K562 (cell line): Measurements from ENCODE around the gene COG4. TPM values are rescaled to one million over a fixed set of nuclear protein-coding genes. Genes with fewer than 3 reads are reported as not detected.

Experiments
- AFF1 ChIP-seq, 2 experiments: fragments of 450-650 bp; IDR thresholded peaks; 2 replicates each; pipeline ENCODE4 v1.6.1; 2018; ENCODE audit warnings: mild to moderate bottlenecking in 2 of 2, low read depth in 1 of 2; ENCODE audit not compliant: partially characterized antibody in 2 of 2
- AFF4 ChIP-seq: sonication (generic); formaldehyde crosslinking; IDR thresholded peaks from 2 replicates; pipeline ENCODE4 v1.8.0; 2023; ENCODE audit warnings: mild to moderate bottlenecking, missing genetic modification reagents
- ASH1L ChIP-seq: fragments of 450-650 bp; IDR thresholded peaks from 2 replicates; pipeline ENCODE4 v1.6.1; 2018; ENCODE audit warnings: borderline replicate concordance, mild to moderate bottlenecking, low read depth; ENCODE audit not compliant: partially characterized antibody
- EHMT2 ChIP-seq: fragments of 450-650 bp; IDR thresholded peaks from 2 replicates; pipeline ENCODE4 v1.6.1; 2018; ENCODE audit warnings: antibody characterized with exemption
- KLF13 ChIP-seq: fragments of 450-650 bp; IDR thresholded peaks from 2 replicates; pipeline ENCODE4 v1.6.1; 2016; ENCODE audit warnings: missing genetic modification characterization, low read depth, mild to moderate bottlenecking, missing compliant biosample characterization, moderate library complexity, borderline replicate concordance
- MCM5 ChIP-seq: fragments of 450-650 bp; IDR thresholded peaks from 2 replicates; pipeline ENCODE4 v1.6.1; 2016; ENCODE audit warnings: low read depth
- MLX ChIP-seq, 2 experiments: fragments of 450-650 bp in 1 of 2; sonication (generic) in 1 of 2; formaldehyde crosslinking; conservative IDR thresholded peaks; 2 replicates each; pipeline versions ENCODE4 v1.4.0 to v1.8.1; 2020 to 2022; ENCODE audit warnings: mild to moderate bottlenecking in 1 of 2, missing genetic modification reagents in 1 of 2
- MTA1 ChIP-seq: fragments of 450-650 bp; IDR thresholded peaks from 2 replicates; pipeline ENCODE4 v1.6.1; 2017; ENCODE audit warnings: borderline replicate concordance
- NONO ChIP-seq, 2 experiments: fragments of 200-400 bp in 1 of 2; fragments of 450-650 bp in 1 of 2; formaldehyde crosslinking in 1 of 2; IDR thresholded peaks; 2 replicates each; pipeline ENCODE4 v1.6.1; 2017; ENCODE audit warnings: low read depth in 2 of 2, mild to moderate bottlenecking in 2 of 2, moderate library complexity in 2 of 2, low read length in 1 of 2
- PPARD ChIP-seq: fragments of 250-450 bp; sonication (Bioruptor Pico); IDR thresholded peaks from 2 replicates; pipeline ENCODE4 v1.8.0; 2022; ENCODE audit warnings: inconsistent platforms, mild to moderate bottlenecking, moderate library complexity
- PURB ChIP-seq: sonication (generic); formaldehyde crosslinking; IDR thresholded peaks from 2 replicates; pipeline ENCODE4 v1.9.0; 2021; ENCODE audit warnings: low read depth, mild to moderate bottlenecking, missing genetic modification reagents
- ZNF175 ChIP-seq: fragments of 200-800 bp; sonication (Bioruptor generic); IDR thresholded peaks from 2 replicates; pipeline ENCODE4 v1.6.1; 2016; ENCODE audit warnings: low read depth, mild to moderate bottlenecking, missing genetic modification characterization, missing compliant biosample characterization
- polyA plus RNA-seq, 8 experiments: library from polyadenylated mRNA; depleted of rRNA in 4 of 8; stranded (reverse) in 5 of 8; unstranded in 3 of 8; fragments of >200 nt; fragmentation: Nextera tagmentation in 2 of 8; fragmentation: Illumina TruSeq in 1 of 8; extraction: Ambion mirVana in 2 of 8; extraction: Trizol in 1 of 8; gene quantifications; 2 replicates each; pipeline versions ENCODE4 v1.2.1 to v1.2.3, GENCODE V29; 2011 to 2014; ENCODE audit warnings: inconsistent platforms in 1 of 8, missing spikeins in 1 of 8
- total RNA-seq, 7 experiments: library from RNA; depleted of rRNA in 6 of 7; stranded (reverse); fragments of >200 nt in 6 of 7; fragmentation: Illumina TruSeq in 2 of 7; extraction: Trizol in 2 of 7; gene quantifications; 2 replicates each; pipeline versions ENCODE4 v1.2.1 to v1.2.3, GENCODE V29; 2011 to 2021; ENCODE audit warnings: low replicate concordance in 1 of 7
- TF ChIP-seq, protein P1 (sequence below): fragments of 200-800 bp; sonication (Bioruptor generic); IDR thresholded peaks from 2 replicates; pipeline ENCODE4 v1.6.1; 2017; ENCODE audit warnings: missing genetic modification characterization, missing compliant biosample characterization

COG4 gene
- total and polyA plus RNA-seq, 9 of the 15 experiments (the other 6 are each of a cell fraction or from before 2014, with no cell fraction given): 13.7 to 73.9 (median 44.2) TPM

- TF ChIP-seq ASH1L (no peak), PPARD (CRISPR knock-in tag) (no peak), KLF13 (tag) (no peak), MTA1 (no peak), MLX (CRISPR knock-in tag; conservative IDR thresholded peaks at IDR 0.05) (no peak), EHMT2 (no peak), ZNF175 (CRISPR knock-in tag) (no peak), PURB (no peak), NONO (IDR thresholded peaks at IDR 0.05; ENCODE audit: low read depth in 2 of 2, low read length in 1 of 2) (no peak), MCM5 (no peak), AFF1 (IDR thresholded peaks at IDR 0.05; ENCODE audit: low read depth in 1 of 2, partially characterized antibody in 2 of 2) (no peak), AFF4 (CRISPR knock-in tag) (no peak)
- TF ChIP-seq, protein P1, sequence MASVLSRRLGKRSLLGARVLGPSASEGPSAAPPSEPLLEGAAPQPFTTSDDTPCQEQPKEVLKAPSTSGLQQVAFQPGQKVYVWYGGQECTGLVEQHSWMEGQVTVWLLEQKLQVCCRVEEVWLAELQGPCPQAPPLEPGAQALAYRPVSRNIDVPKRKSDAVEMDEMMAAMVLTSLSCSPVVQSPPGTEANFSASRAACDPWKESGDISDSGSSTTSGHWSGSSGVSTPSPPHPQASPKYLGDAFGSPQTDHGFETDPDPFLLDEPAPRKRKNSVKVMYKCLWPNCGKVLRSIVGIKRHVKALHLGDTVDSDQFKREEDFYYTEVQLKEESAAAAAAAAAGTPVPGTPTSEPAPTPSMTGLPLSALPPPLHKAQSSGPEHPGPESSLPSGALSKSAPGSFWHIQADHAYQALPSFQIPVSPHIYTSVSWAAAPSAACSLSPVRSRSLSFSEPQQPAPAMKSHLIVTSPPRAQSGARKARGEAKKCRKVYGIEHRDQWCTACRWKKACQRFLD (CRISPR knock-in tag): no peak
Measured at GRCh38 chr16:70430667-70431536, 92.5 kb downstream of the COG4 start (continued).
